Measurements from ENCODE around the gene ZFPL1. TPM values are rescaled to one million over a fixed set of nuclear protein-coding genes. Genes with fewer than 3 reads are reported as not detected.

The ZFPL1 gene
- total and polyA plus RNA-seq, 9 of the 15 experiments (the other 6 are each of a cell fraction or from before 2014, with no cell fraction given) = 3.7 to 37.5 (median 22.7) TPM

DNA sequence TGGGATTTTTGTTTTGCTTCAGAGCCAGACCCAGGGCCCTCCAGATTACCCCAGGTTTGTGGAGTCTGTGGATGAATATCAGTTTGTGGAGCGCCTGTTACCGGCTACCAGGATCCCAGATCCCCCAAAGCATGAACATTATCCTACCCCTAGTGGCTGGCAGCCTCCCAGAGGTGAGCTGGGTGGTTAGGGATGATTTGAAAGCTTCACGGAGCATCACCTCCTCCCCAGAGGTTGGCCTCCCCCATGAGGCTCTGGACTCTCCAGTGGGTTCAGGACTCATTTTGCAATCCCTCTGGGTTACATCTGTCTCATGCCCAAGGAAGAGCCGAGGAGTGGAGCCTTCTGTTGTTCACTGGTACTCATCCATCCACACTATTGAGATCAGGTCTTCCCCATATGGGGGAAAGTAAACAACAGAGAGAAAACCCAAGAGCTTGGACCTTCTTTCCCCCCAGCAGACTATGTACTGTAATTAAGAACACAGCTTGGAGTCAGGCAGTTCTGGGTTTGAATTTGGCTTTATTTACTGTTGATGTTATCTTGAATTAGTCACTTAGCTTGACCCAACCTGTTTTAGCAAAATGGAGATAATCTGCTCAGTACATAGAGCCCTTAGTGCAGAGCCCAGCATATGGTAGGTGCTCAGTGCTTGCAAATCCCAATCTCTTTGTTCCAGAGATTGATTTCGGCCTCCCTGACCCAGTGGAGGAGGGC is 40.6 kb downstream of the ZFPL1 start:
- no peak for FAIRE-seq
- in situ Hi-C loops (cut with MboI) (no loop called here), intact Hi-C loops (cut with micrococcal nuclease) (no loop called here)
- Histone ChIP-seq H3K4me2 (ENCODE audit: insufficient read depth, low read length) (no peak overlapping the region), H4K20me1 (replicated peaks; ENCODE audit: control insufficient read depth, insufficient read depth, low read length) (peaks cover 6% of the 10 kb centered on the region; the same call in 1 of the 2 replicates), H3K9me3 (replicated peaks; ENCODE audit: control insufficient read depth, insufficient read depth, low read depth, low read length) (no peaks in the 10 kb centered on the region), H3K4me1 (replicated peaks in 1 of 2; ENCODE audit: control insufficient read depth in 2 of 2, insufficient read depth in 2 of 2, low read length in 2 of 2) (peaks cover 11 to 13% of the 10 kb centered on the region in 2 experiments; a peak in 4 of 5 replicates), H3K27ac (ENCODE audit: extremely low read depth, low read depth, low read length) (no peak overlapping the region; the same call in 2 of the 3 replicates), H3K4me3 (no peak overlapping the region), H3K36me3 (ENCODE audit: control insufficient read depth, insufficient read depth, low read length) (peaks cover 79% of the 10 kb centered on the region), H3K27me3 (ENCODE audit: control insufficient read depth in 2 of 2, insufficient read depth in 2 of 2, low read length in 2 of 2) (no peaks in the 10 kb centered on the region), H2AFZ (ENCODE audit: low read depth, low read length) (no peak overlapping the region), H3K9me1 (ENCODE audit: control insufficient read depth, insufficient read depth, low read length) (no peaks in the 10 kb centered on the region), H3K9ac (ENCODE audit: insufficient read depth in 1 of 2, low read depth in 2 of 2, low read length in 2 of 2) (no peak overlapping the region), H3K79me2 (ENCODE audit: control insufficient read depth, insufficient read depth, low read length) (peaks cover 55% of the 10 kb centered on the region)
- CTCF ChIA-PET (ENCODE audit: low intra/inter-chr PET ratio) = no interaction called here
- DNase-seq (ENCODE audit: extremely low read depth in 1 of 4, low spot score in 3 of 4) = peak in 1 of 4 experiments; percentile 22
- WGBS (ENCODE audit: insufficient coverage, low coverage, missing lambda C conversion rate) = 65% methylated on average over 5 of the region's 5 CpGs
- POLR2A ChIA-PET = interaction anchor here (0.7 to 9.5 kb wide), 4 partner anchors 9 to 158 kb away, joined by 3 to 182 read pairs (median 6); partner anchors contain the start of genes SPDYC, SYVN1 and TM7SF2
- no peak for ATAC-seq
- BruUV-seq (replicated peaks) = TSS peak; percentile 29
- TF ChIP-seq, protein P1, sequence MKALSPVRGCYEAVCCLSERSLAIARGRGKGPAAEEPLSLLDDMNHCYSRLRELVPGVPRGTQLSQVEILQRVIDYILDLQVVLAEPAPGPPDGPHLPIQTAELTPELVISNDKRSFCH (CRISPR knock-in tag; IDR thresholded peaks at IDR 0.05) = no peak
- TF ChIP-seq, protein P1 (tag; IDR thresholded peaks at IDR 0.05) = no peak
- TF ChIP-seq, protein P2, sequence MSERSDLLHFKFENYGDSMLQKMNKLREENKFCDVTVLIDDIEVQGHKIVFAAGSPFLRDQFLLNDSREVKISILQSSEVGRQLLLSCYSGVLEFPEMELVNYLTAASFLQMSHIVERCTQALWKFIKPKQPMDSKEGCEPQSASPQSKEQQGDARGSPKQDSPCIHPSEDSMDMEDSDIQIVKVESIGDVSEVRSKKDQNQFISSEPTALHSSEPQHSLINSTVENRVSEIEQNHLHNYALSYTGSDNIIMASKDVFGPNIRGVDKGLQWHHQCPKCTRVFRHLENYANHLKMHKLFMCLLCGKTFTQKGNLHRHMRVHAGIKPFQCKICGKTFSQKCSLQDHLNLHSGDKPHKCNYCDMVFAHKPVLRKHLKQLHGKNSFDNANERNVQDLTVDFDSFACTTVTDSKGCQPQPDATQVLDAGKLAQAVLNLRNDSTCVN (CRISPR knock-in tag; IDR thresholded peaks at IDR 0.05) = no peak
- TF ChIP-seq, protein P3, sequence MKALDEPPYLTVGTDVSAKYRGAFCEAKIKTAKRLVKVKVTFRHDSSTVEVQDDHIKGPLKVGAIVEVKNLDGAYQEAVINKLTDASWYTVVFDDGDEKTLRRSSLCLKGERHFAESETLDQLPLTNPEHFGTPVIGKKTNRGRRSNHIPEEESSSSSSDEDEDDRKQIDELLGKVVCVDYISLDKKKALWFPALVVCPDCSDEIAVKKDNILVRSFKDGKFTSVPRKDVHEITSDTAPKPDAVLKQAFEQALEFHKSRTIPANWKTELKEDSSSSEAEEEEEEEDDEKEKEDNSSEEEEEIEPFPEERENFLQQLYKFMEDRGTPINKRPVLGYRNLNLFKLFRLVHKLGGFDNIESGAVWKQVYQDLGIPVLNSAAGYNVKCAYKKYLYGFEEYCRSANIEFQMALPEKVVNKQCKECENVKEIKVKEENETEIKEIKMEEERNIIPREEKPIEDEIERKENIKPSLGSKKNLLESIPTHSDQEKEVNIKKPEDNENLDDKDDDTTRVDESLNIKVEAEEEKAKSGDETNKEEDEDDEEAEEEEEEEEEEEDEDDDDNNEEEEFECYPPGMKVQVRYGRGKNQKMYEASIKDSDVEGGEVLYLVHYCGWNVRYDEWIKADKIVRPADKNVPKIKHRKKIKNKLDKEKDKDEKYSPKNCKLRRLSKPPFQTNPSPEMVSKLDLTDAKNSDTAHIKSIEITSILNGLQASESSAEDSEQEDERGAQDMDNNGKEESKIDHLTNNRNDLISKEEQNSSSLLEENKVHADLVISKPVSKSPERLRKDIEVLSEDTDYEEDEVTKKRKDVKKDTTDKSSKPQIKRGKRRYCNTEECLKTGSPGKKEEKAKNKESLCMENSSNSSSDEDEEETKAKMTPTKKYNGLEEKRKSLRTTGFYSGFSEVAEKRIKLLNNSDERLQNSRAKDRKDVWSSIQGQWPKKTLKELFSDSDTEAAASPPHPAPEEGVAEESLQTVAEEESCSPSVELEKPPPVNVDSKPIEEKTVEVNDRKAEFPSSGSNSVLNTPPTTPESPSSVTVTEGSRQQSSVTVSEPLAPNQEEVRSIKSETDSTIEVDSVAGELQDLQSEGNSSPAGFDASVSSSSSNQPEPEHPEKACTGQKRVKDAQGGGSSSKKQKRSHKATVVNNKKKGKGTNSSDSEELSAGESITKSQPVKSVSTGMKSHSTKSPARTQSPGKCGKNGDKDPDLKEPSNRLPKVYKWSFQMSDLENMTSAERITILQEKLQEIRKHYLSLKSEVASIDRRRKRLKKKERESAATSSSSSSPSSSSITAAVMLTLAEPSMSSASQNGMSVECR (CRISPR knock-in tag; IDR thresholded peaks at IDR 0.05) = 0 out of 2 replicates have a peak, but pooled peaks have one; percentile 40
- TF ChIP-seq ZNF584 (CRISPR knock-in tag; IDR thresholded peaks at IDR 0.05; ENCODE audit: low read depth) (no peak), ELF4 (CRISPR knock-in tag; IDR thresholded peaks at IDR 0.05) (no peak), ZKSCAN1 (IDR thresholded peaks at IDR 0.05; ENCODE audit: low read depth, low read length) (no peak)
- TF ChIP-seq, protein P4, sequence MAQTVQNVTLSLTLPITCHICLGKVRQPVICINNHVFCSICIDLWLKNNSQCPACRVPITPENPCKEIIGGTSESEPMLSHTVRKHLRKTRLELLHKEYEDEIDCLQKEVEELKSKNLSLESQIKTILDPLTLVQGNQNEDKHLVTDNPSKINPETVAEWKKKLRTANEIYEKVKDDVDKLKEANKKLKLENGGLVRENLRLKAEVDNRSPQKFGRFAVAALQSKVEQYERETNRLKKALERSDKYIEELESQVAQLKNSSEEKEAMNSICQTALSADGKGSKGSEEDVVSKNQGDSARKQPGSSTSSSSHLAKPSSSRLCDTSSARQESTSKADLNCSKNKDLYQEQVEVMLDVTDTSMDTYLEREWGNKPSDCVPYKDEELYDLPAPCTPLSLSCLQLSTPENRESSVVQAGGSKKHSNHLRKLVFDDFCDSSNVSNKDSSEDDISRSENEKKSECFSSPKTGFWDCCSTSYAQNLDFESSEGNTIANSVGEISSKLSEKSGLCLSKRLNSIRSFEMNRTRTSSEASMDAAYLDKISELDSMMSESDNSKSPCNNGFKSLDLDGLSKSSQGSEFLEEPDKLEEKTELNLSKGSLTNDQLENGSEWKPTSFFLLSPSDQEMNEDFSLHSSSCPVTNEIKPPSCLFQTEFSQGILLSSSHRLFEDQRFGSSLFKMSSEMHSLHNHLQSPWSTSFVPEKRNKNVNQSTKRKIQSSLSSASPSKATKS (CRISPR knock-in tag; IDR thresholded peaks at IDR 0.05) = no peak
- TF ChIP-seq, protein P5, sequence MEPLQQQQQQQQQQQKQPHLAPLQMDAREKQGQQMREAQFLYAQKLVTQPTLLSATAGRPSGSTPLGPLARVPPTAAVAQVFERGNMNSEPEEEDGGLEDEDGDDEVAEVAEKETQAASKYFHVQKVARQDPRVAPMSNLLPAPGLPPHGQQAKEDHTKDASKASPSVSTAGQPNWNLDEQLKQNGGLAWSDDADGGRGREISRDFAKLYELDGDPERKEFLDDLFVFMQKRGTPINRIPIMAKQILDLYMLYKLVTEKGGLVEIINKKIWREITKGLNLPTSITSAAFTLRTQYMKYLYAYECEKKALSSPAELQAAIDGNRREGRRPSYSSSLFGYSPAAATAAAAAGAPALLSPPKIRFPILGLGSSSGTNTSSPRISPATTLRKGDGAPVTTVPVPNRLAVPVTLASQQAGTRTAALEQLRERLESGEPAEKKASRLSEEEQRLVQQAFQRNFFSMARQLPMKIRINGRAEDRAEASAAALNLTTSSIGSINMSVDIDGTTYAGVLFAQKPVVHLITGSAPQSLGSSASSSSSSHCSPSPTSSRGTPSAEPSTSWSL (CRISPR knock-in tag; IDR thresholded peaks at IDR 0.05; ENCODE audit: borderline replicate concordance) = no peak

Measured in K562 (cell line).